Esophagus squamous epithelium (tissue), 4 donors: ENCODE measurements around the gene RAB1B.
"Not testable (repeated sequence)": the region's sequence is repeated elsewhere in the genome, so short reads cannot be mapped to it uniquely, and the experiment has no call there.

Source experiments
- POLR2A ChIP-seq, 4 donors: fragments of 450-650 bp; IDR thresholded peaks; one replicate each; pipeline ENCODE4 v1.6.1; 2017; ENCODE audit warnings: antibody characterized with exemption in 4 of 4, mild to moderate bottlenecking in 4 of 4, moderate library complexity in 3 of 4
- TF ChIP-seq, protein P1 (sequence below), 6 experiments: fragments of 450-650 bp in 4 of 6; fragments of 200-600 bp in 2 of 6; sonication (generic) in 2 of 6; IDR thresholded peaks; one replicate each; pipeline ENCODE4 v1.5.1; 2016 to 2019; ENCODE audit warnings: antibody characterized with exemption in 6 of 6, mild to moderate bottlenecking in 4 of 6, moderate library complexity in 4 of 6

DNA sequence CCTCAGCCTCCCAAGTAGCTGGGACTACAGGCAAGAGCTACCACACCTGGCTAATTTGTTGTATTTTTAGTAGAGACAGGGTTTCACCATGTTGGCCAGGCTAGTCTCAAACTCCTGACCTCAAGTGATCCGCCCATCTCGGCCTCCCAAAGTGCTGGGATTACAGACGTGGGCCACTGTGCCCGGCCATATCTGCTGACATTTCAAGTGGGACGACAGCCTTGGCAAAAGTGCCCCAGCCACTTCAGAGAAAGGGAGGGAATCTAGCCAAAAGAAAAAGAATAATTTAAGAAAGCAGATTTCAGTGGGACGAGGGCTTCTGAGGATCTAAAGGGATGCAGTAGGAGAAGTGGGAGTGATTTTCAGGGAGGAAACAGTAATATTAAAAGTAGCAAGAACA lies 15.4 kb upstream of the RAB1B start:
- TF ChIP-seq, protein P1, sequence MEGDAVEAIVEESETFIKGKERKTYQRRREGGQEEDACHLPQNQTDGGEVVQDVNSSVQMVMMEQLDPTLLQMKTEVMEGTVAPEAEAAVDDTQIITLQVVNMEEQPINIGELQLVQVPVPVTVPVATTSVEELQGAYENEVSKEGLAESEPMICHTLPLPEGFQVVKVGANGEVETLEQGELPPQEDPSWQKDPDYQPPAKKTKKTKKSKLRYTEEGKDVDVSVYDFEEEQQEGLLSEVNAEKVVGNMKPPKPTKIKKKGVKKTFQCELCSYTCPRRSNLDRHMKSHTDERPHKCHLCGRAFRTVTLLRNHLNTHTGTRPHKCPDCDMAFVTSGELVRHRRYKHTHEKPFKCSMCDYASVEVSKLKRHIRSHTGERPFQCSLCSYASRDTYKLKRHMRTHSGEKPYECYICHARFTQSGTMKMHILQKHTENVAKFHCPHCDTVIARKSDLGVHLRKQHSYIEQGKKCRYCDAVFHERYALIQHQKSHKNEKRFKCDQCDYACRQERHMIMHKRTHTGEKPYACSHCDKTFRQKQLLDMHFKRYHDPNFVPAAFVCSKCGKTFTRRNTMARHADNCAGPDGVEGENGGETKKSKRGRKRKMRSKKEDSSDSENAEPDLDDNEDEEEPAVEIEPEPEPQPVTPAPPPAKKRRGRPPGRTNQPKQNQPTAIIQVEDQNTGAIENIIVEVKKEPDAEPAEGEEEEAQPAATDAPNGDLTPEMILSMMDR (IDR thresholded peaks at IDR 0.05) = not testable (repeated sequence)
- TF ChIP-seq POLR2A (IDR thresholded peaks at IDR 0.05) = not testable (repeated sequence)
